Kidney (tissue), 14 donors: ENCODE results near the gene AGR3. TPM values are rescaled to one million over a fixed set of nuclear protein-coding genes. Genes with fewer than 3 reads are reported as not detected.

Experiments used
- DNase-seq, 5 donors: peaks; one replicate each; pipeline ENCODE4 v3.0.0-alpha.2; 2013 to 2020
- FAIRE-seq: peaks from 2 replicates; lab custom pipeline; 2012; peaks lifted over from hg19 to GRCh38; lab: Jason Lieb, UNC
- H3K27ac ChIP-seq, 2 donors: one replicate each; pipeline ENCODE4 v1.7.0; 2013; ENCODE audit warnings: low read depth in 2 of 2, low read length in 2 of 2, inconsistent platforms in 1 of 2
- H3K27me3 ChIP-seq: one replicate; pipeline ENCODE4 v1.7.1; 2013; ENCODE audit warnings: low read length, inconsistent platforms; ENCODE audit not compliant: control insufficient read depth, insufficient read depth
- H3K36me3 ChIP-seq, 3 donors: one replicate each; pipeline versions ENCODE4 v1.7.0 to v1.7.1; 2013; ENCODE audit warnings: low read length in 3 of 3, control low read depth in 1 of 3, inconsistent platforms in 1 of 3; ENCODE audit not compliant: insufficient read depth in 3 of 3, control insufficient read depth in 2 of 3
- H3K4me1 ChIP-seq, 3 donors: one replicate each; pipeline versions ENCODE4 v1.7.0 to v1.7.1; 2013; ENCODE audit warnings: low read length in 3 of 3, inconsistent platforms in 1 of 3, low read depth in 1 of 3; ENCODE audit not compliant: control insufficient read depth in 2 of 3, insufficient read depth in 2 of 3
- H3K4me3 ChIP-seq, 3 donors: one replicate each; pipeline versions ENCODE4 v1.7.0 to v1.8.1; 2013; ENCODE audit warnings: low read length in 3 of 3, control low read depth in 1 of 3, inconsistent platforms in 1 of 3
- H3K9ac ChIP-seq, 3 donors: one replicate each; pipeline versions ENCODE4 v1.7.0 to v1.7.1; 2013; ENCODE audit warnings: low read length in 3 of 3, control low read depth in 1 of 3, inconsistent platforms in 1 of 3
- H3K9me3 ChIP-seq, 3 donors: one replicate each; pipeline versions ENCODE4 v1.7.0 to v1.7.1; 2013; ENCODE audit warnings: low read length in 3 of 3, control low read depth in 1 of 3, inconsistent platforms in 1 of 3; ENCODE audit not compliant: control insufficient read depth in 2 of 3, insufficient read depth in 1 of 3
- CTCF ChIP-seq: IDR thresholded peaks from 3 replicates; pipeline ENCODE4 v1.5.1; 2012; ENCODE audit warnings: mild to moderate bottlenecking, moderate library complexity, borderline replicate concordance; ENCODE audit not compliant: insufficient read depth; ENCODE audit errors: extremely low read depth
- intact Hi-C: fragments of 100-400 bp; cut with DNase I; formaldehyde crosslinking; loops from one replicate; pipeline ENCODE4 v1.11.1; 2022
- polyA plus RNA-seq: library from polyadenylated mRNA; stranded (reverse); fragments of 350-450 nt; fragmentation: Illumina TruSeq; extraction: RNeasy Lipid Tissue Mini Kit (QIAGEN cat#74804); gene quantifications from one replicate; pipeline ENCODE4 v1.2.3, GENCODE V29; 2014; ENCODE audit warnings: low read depth, low replicate concordance; ENCODE audit not compliant: insufficient read depth
- total RNA-seq: library from RNA; stranded (reverse); fragmentation: NEBNext Ultra II Directional; extraction: Animal tissue kit (Norgen Biotek cat#: 25700); gene quantifications from one replicate; pipeline ENCODE4 v1.2.1, GENCODE V29; 2021
- donor health status: control.
- donor health status: control.
- donor health status: control.
- donor health status: control.
- donor health status: control.
- donor health status: DM: yes; HTN: yes; CAD: no.
- donor health status: Normal renal cell carcinoma (clear cell type).

AGR3 gene
- total and polyA plus RNA-seq, 2 donors from 2014 or later: 1.7 to 20.3 TPM

- DNase-seq (no peak), FAIRE-seq (no peak)
- TF ChIP-seq CTCF: no peak
- intact Hi-C loops: no loop called here
- Histone ChIP-seq H3K36me3 (no peaks in the 10 kb centered on the region), H3K27me3 (no peaks in the 10 kb centered on the region), H3K27ac (no peak overlapping the region), H3K4me3 (no peak overlapping the region), H3K4me1 (no peaks in the 10 kb centered on the region), H3K9me3 (no peaks in the 10 kb centered on the region), H3K9ac (no peak overlapping the region)
These were observed 42.9 kb downstream of the AGR3 start for GRCh38 chr7:16838891-16839290.

- intact Hi-C loops: no loop called here
These were observed 43.4 kb downstream of the AGR3 start for GRCh38 chr7:16838386-16838785.

GRCh38 chr7:16836481-16836880 is 45.3 kb downstream of the AGR3 start:
- DNase-seq: no peak
- no peaks in the 10 kb centered on the region for H3K4me1 ChIP-seq
- TF ChIP-seq CTCF: no peak
- no peaks in the 10 kb centered on the region for H3K36me3 ChIP-seq
- no peak overlapping the region for H3K4me3 ChIP-seq
- H3K27me3 ChIP-seq: no peaks in the 10 kb centered on the region
- H3K27ac ChIP-seq: no peak overlapping the region
- no peak for FAIRE-seq
- H3K9me3 ChIP-seq: no peaks in the 10 kb centered on the region
- intact Hi-C loops: no loop called here
- H3K9ac ChIP-seq: no peak overlapping the region

More at GRCh38 chr7:16838386-16838785, 43.4 kb downstream of the AGR3 start:
- Histone ChIP-seq H3K4me3 (no peak overlapping the region), H3K9me3 (no peaks in the 10 kb centered on the region), H3K27ac (no peak overlapping the region), H3K9ac (no peak overlapping the region), H3K27me3 (no peaks in the 10 kb centered on the region), H3K36me3 (no peaks in the 10 kb centered on the region), H3K4me1 (no peaks in the 10 kb centered on the region)
- no peak for TF ChIP-seq CTCF
- FAIRE-seq (no peak), DNase-seq (no peak)

- intact Hi-C loops: no loop called here
These were observed 48.4 kb downstream of the AGR3 start for GRCh38 chr7:16833373-16833772.

More at GRCh38 chr7:16833373-16833772, 48.4 kb downstream of the AGR3 start:
- DNase-seq (no peak), FAIRE-seq (no peak)
- H3K36me3 ChIP-seq: no peaks in the 10 kb centered on the region
- TF ChIP-seq CTCF: no peak
- H3K4me3 ChIP-seq: no peak overlapping the region
- H3K9me3 ChIP-seq: no peaks in the 10 kb centered on the region
- H3K27ac ChIP-seq: no peak overlapping the region
- H3K9ac ChIP-seq: no peak overlapping the region
- no peaks in the 10 kb centered on the region for H3K4me1 ChIP-seq
- H3K27me3 ChIP-seq: no peaks in the 10 kb centered on the region
